GM12873 (cell line): Measurements from ENCODE around the gene CCDC88C.

Experiments used
- TF ChIP-seq, protein P1 (sequence below): IDR thresholded peaks from 2 replicates; pipeline ENCODE4 v1.5.1; 2012; ENCODE audit warnings: low read depth, mild to moderate bottlenecking, moderate library complexity, low read length, control low read depth; ENCODE audit not compliant: insufficient read depth; ENCODE audit errors: missing control alignments

Gene CCDC88C

DNA sequence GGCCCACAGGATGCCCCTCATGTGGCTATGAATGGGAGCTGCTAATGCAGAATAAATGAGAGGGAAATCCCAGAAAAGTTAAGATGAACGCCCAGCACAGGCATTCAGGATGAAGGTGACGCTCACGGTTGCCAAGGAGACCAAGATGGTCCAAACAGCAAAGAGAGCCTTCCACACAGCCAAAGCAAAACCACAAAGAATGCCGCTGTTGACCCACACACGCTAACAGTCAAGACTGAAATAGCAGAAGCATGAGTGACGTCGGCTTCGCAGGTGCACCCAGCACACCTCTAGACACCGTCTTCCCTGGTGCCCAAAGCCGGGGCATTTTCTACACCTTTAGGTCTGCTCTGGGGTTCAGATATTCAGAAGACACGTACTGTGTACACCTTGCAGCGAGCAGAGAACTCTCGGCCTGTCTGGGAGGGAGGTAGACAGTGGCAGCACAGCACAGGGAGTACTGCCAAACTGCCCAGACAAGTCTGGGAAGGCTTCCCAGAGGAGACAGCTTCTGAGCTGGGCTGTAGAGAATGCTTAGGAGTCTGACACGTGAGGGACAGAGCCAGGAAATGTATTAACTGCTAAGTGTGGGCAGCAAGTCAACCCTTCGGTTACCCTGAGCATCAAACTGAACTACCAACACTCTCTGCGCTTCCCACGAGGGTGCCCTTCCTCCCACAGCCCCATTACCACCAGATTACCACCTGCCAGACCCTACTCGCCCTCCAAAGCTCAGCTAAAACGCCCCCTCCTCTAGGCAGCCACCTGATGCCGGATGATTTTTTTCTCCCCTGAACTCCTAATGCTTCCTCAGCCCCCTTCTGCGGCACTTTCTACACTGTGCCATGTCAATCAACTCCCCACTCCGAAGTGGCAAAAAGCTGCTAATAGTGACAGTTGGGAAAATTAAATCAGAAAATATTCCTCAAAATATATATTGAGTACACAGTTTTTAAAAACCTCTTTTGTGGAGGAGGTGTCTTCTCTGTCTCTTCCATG is 50.1 kb downstream of the CCDC88C start:
- TF ChIP-seq, protein P1, sequence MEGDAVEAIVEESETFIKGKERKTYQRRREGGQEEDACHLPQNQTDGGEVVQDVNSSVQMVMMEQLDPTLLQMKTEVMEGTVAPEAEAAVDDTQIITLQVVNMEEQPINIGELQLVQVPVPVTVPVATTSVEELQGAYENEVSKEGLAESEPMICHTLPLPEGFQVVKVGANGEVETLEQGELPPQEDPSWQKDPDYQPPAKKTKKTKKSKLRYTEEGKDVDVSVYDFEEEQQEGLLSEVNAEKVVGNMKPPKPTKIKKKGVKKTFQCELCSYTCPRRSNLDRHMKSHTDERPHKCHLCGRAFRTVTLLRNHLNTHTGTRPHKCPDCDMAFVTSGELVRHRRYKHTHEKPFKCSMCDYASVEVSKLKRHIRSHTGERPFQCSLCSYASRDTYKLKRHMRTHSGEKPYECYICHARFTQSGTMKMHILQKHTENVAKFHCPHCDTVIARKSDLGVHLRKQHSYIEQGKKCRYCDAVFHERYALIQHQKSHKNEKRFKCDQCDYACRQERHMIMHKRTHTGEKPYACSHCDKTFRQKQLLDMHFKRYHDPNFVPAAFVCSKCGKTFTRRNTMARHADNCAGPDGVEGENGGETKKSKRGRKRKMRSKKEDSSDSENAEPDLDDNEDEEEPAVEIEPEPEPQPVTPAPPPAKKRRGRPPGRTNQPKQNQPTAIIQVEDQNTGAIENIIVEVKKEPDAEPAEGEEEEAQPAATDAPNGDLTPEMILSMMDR = no peak

DNA sequence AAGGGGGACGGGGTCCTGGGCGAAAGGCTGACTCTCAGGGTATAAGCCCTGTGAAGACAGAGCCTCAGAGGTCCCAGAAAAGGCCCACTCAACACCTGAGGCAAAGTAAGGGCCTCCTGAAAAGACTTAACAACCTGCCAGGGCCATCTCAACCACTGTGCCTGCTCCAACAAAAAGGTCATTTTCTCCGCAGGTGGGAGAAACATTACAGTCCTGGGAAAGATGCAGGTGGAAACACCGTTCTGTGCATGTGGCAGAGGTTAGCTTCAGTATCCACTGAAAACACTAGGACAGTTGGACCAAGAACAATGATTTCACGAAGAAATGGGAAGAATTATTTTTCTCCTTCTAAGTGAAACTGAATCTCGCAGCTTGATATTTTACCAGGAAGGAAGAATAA is 50.9 kb downstream of the CCDC88C start:
- TF ChIP-seq, protein P1 = no peak

- TF ChIP-seq, protein P1 = no peak
These were observed 52.1 kb downstream of the CCDC88C start for GRCh38 chr14:91365552-91365951.

- TF ChIP-seq, protein P1 = no peak
These were observed 52.9 kb downstream of the CCDC88C start for GRCh38 chr14:91364524-91365270.

DNA sequence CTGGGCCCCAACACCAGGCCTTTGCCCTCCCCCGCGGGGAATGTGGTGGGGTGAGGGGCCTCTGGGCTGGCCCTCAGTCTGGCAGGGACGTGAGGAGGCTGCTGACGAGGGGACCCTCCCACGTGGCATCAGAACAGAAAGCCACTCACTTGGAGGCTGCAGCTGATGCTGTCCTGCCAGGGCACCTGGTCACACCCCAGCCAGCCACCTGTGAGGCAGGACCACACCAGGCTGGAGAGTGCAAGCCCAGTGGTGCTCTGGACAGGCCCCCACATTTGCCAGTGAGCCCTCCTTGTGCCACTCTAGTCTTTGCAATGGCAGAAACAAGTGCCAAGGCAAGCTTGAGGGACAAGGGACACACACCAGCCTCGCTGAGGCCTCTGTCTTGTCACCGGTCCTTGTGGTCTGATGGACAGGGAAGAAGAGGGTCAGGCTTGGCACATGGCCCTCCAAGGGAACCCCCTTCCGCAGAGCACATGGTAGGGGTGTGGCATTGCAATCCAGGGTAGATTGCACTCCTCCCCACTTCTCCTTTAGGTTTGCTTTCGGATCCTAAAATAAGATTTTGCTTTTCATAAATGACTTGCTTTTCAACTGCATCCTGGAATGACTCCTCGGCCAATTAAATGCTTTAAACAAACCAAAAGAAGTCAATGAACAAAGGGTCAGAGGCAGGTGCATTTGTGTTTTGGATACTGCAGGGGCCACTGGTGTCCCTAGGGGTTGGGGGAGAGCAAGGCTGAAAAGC is 53.7 kb downstream of the CCDC88C start:
- TF ChIP-seq, protein P1 = peak; percentile 29

- TF ChIP-seq, protein P1 = no peak
These were observed 56.3 kb downstream of the CCDC88C start for GRCh38 chr14:91361233-91361811.
